Astrocyte (in vitro differentiated cells and primary cell): ENCODE results near the gene ULK3. TPM values are rescaled to one million over a fixed set of nuclear protein-coding genes. Genes with fewer than 3 reads are reported as not detected.

Experiments
- DNase-seq: peaks from one replicate; pipeline ENCODE4 v3.0.0-alpha.2; 2010; ENCODE audit warnings: low read depth
- FAIRE-seq: peaks from 2 replicates; lab custom pipeline; 2011; peaks lifted over from hg19 to GRCh38; lab: Jason Lieb, UNC
- H2AFZ ChIP-seq: 2 replicates; pipeline ENCODE4 v1.6.0; 2012; ENCODE audit warnings: low read depth, low read length, inconsistent platforms
- H3K27ac ChIP-seq: 2 replicates; pipeline ENCODE4 v1.5.1; 2011; ENCODE audit warnings: low read depth, low read length, inconsistent platforms
- H3K27me3 ChIP-seq: 2 replicates; pipeline ENCODE4 v1.6.0; 2011; ENCODE audit warnings: low read length, inconsistent platforms; ENCODE audit not compliant: insufficient read depth
- H3K36me3 ChIP-seq: 2 replicates; pipeline ENCODE4 v1.5.1; 2011; ENCODE audit warnings: low read length, inconsistent platforms; ENCODE audit not compliant: insufficient read depth
- H3K4me1 ChIP-seq: 2 replicates; pipeline ENCODE4 v1.5.1; 2011; ENCODE audit warnings: low read length, inconsistent platforms; ENCODE audit not compliant: insufficient read depth
- H3K4me2 ChIP-seq: 2 replicates; pipeline ENCODE4 v1.6.0; 2012; ENCODE audit warnings: low read length, inconsistent platforms
- H3K4me3 ChIP-seq: 2 replicates; pipeline ENCODE4 v1.5.1; 2011; ENCODE audit warnings: low read depth, mild to moderate bottlenecking, low read length, inconsistent platforms; ENCODE audit not compliant: insufficient read depth
- H3K79me2 ChIP-seq: 2 replicates; pipeline ENCODE4 v1.6.0; 2012; ENCODE audit warnings: mild to moderate bottlenecking, low read length, inconsistent platforms; ENCODE audit not compliant: insufficient read depth
- H3K9ac ChIP-seq: 2 replicates; pipeline ENCODE4 v1.6.0; 2012; ENCODE audit warnings: mild to moderate bottlenecking, low read length, inconsistent platforms
- H3K9me3 ChIP-seq: 2 replicates; pipeline ENCODE4 v1.5.1; 2012; ENCODE audit warnings: low read depth, mild to moderate bottlenecking, low read length, inconsistent platforms; ENCODE audit not compliant: insufficient read depth
- H4K20me1 ChIP-seq: 2 replicates; pipeline ENCODE4 v1.6.0; 2012; ENCODE audit warnings: low read length, inconsistent platforms; ENCODE audit not compliant: insufficient read depth
- H3K27ac Mint-ChIP-seq: one replicate; pipeline ENCODE4 v1.8.0; 2021; ENCODE audit warnings: mild to moderate bottlenecking, mixed read lengths; ENCODE audit not compliant: unreplicated experiment
- H3K27me3 Mint-ChIP-seq: one replicate; pipeline ENCODE4 v1.8.0; 2021; ENCODE audit warnings: low read depth, mixed read lengths; ENCODE audit not compliant: unreplicated experiment
- H3K36me3 Mint-ChIP-seq: one replicate; pipeline ENCODE4 v1.8.0; 2021; ENCODE audit warnings: low read depth, mixed read lengths; ENCODE audit not compliant: unreplicated experiment
- H3K4me1 Mint-ChIP-seq: one replicate; pipeline ENCODE4 v1.8.0; 2021; ENCODE audit warnings: low read depth, mixed read lengths; ENCODE audit not compliant: unreplicated experiment
- H3K4me3 Mint-ChIP-seq: one replicate; pipeline ENCODE4 v1.8.0; 2021; ENCODE audit warnings: mild to moderate bottlenecking, moderate library complexity, mixed read lengths; ENCODE audit not compliant: unreplicated experiment
- H3K9me3 Mint-ChIP-seq: one replicate; pipeline ENCODE4 v1.8.0; 2021; ENCODE audit warnings: mild to moderate bottlenecking, mixed read lengths; ENCODE audit not compliant: unreplicated experiment
- EZH2 ChIP-seq: IDR thresholded peaks from 2 replicates; pipeline ENCODE4 v1.6.1; 2012; ENCODE audit warnings: mild to moderate bottlenecking, low read length, inconsistent platforms; ENCODE audit not compliant: insufficient read depth
- total RNA-seq: library from RNA; stranded (reverse); gene quantifications from 2 replicates; pipeline ENCODE4 v1.2.1, GENCODE V29; 2021
- TF ChIP-seq, protein P1 (sequence below): IDR thresholded peaks from 2 replicates; pipeline ENCODE4 v1.5.1; 2011; ENCODE audit warnings: low read depth, mild to moderate bottlenecking, inconsistent platforms, low read length, moderate library complexity; ENCODE audit not compliant: insufficient read depth

The ULK3 gene
- total RNA-seq, 1 donor from 2014 or later: 15.6 TPM

DNA sequence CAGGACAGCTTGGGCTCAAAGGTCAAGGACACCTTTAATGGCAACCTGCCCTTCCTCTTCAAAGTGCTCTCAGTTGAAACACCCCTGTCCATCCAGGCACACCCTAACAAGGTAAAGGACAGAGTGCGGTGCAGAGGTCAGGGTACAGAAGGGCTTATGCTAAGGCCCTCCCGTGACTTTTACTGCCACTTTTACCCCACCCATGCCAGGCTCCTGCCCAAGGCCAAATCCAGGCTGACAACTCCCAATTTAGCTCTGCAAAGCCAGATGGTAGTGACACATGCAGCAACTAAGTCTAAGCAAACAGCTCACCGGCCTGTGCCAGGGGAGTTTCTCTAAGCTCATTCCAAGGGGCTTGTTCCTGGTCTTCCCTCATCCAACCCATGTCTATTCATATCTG is 48.5 kb upstream of the ULK3 start:
- peaks cover 10% of the 10 kb centered on the region for H3K79me2 ChIP-seq
- H3K4me1 Mint-ChIP-seq: peaks cover 15% of the 10 kb centered on the region
- TF ChIP-seq, protein P1, sequence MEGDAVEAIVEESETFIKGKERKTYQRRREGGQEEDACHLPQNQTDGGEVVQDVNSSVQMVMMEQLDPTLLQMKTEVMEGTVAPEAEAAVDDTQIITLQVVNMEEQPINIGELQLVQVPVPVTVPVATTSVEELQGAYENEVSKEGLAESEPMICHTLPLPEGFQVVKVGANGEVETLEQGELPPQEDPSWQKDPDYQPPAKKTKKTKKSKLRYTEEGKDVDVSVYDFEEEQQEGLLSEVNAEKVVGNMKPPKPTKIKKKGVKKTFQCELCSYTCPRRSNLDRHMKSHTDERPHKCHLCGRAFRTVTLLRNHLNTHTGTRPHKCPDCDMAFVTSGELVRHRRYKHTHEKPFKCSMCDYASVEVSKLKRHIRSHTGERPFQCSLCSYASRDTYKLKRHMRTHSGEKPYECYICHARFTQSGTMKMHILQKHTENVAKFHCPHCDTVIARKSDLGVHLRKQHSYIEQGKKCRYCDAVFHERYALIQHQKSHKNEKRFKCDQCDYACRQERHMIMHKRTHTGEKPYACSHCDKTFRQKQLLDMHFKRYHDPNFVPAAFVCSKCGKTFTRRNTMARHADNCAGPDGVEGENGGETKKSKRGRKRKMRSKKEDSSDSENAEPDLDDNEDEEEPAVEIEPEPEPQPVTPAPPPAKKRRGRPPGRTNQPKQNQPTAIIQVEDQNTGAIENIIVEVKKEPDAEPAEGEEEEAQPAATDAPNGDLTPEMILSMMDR: no peak
- TF ChIP-seq EZH2: no peak
- no peak overlapping the region for H3K27ac ChIP-seq
- H3K4me3 Mint-ChIP-seq: peak overlapping the region; percentile 86
- H3K4me2 ChIP-seq: no peak overlapping the region
- DNase-seq (no peak), FAIRE-seq (no peak)
- peaks cover 9% of the 10 kb centered on the region for H3K36me3 Mint-ChIP-seq
- peaks cover 5% of the 10 kb centered on the region for H3K36me3 ChIP-seq
- H3K27me3 Mint-ChIP-seq: no peaks in the 10 kb centered on the region
- no peaks in the 10 kb centered on the region for H3K27me3 ChIP-seq
- H3K9me3 Mint-ChIP-seq: no peaks in the 10 kb centered on the region
- H3K27ac Mint-ChIP-seq: no peak overlapping the region
- H3K4me3 ChIP-seq: no peak overlapping the region
- H4K20me1 ChIP-seq: no peaks in the 10 kb centered on the region
- H3K9ac ChIP-seq: no peak overlapping the region
- no peak overlapping the region for H2AFZ ChIP-seq
- H3K9me3 ChIP-seq: no peaks in the 10 kb centered on the region
- H3K4me1 ChIP-seq: peaks cover 16% of the 10 kb centered on the region

DNA sequence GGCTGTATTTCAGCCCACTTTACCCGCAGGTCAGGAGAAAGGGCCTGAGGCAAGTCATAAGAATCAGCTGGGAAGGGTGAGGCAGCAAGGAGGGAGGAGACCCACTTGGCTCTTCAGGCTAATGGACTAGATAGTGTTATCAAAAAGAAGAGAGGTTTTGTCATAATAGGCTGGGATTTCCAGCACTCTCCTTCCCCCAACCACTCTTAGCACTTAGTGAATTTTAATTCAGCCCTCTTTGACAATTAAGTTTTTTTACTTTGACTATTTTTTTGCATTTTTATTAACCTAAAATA is 47.7 kb upstream of the ULK3 start:
- Histone ChIP-seq H2AFZ (peak overlapping the region; percentile 97), H4K20me1 (no peaks in the 10 kb centered on the region), H3K79me2 (peaks cover 10% of the 10 kb centered on the region), H3K4me3 (peak overlapping the region; percentile 85), H3K27ac (no peak overlapping the region), H3K9me3 (no peaks in the 10 kb centered on the region), H3K36me3 (peaks cover 3% of the 10 kb centered on the region), H3K4me1 (peaks cover 16% of the 10 kb centered on the region), H3K27me3 (no peaks in the 10 kb centered on the region), H3K4me2 (peak overlapping the region; percentile 93), H3K9ac (peak overlapping the region; percentile 92)
- Mint-ChIP-seq H3K4me3 (peak overlapping the region; percentile 86), H3K36me3 (peaks cover 9% of the 10 kb centered on the region), H3K9me3 (no peaks in the 10 kb centered on the region), H3K27me3 (no peaks in the 10 kb centered on the region), H3K4me1 (peaks cover 15% of the 10 kb centered on the region), H3K27ac (peak overlapping the region; percentile 29)
- TF ChIP-seq, protein P1: no peak
- TF ChIP-seq EZH2: no peak
- FAIRE-seq (no peak), DNase-seq (no peak)

DNA sequence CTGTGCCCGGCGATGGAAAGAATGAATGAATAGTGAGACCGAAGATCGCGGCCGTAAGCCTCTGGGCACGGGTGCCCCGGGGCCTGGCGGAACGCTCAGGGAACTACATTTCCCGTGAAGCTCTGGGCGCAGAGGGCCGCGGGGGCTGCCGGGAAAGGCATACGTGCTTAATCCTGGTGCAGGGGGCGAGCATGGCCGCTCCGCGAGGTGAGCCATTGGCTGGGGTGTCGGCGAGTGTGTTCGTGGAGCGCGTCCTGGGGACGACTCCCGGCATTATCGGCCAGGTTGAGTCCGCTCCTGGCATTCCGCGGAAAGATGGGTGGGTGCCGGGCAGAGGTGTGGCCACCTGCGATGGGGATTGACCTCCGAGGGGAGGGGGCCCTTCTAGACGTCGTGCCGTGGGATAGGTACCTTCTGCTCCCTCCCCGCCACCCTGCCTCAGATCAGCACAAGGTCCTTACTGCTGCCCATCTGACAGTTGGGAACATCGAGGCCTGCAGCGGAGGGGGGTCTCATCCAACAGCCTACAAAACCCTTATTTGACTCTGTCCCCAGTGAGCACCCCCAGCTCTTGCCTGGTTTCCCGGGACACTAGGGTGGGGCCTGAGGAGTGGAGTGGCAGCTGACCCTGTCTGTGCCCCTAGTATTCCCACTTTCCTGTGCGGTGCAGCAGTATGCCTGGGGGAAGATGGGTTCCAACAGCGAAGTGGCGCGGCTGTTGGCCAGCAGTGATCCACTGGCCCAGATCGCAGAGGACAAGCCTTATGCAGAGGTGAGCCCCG is 47.1 kb upstream of the ULK3 start, which contains the start of gene MPI:
Gene MPI, plus strand, starts transcription at position 160 of the 782 bp plus-strand sequence. Its CDS starts 32 bp downstream, at position 192.
- Histone ChIP-seq H3K4me2 (peak within 1 kb of the TSS; percentile 93), H2AFZ (peak within 1 kb of the TSS; percentile 97), H3K4me3 (peak within 1 kb of the TSS; percentile 85), H3K9ac (peak within 1 kb of the TSS; percentile 92), H4K20me1 (no peaks in the 10 kb centered on the region), H3K4me1 (peaks cover 18% of the 10 kb centered on the region), H3K36me3 (peaks cover 3% of the 10 kb centered on the region), H3K9me3 (no peaks in the 10 kb centered on the region), H3K27me3 (no peaks in the 10 kb centered on the region), H3K27ac (peak within 1 kb of the TSS; percentile 65), H3K79me2 (peaks cover 10% of the 10 kb centered on the region)
- TF ChIP-seq, protein P1: no peak
- TF ChIP-seq EZH2: no peak
- Mint-ChIP-seq H3K27ac (peak within 1 kb of the TSS; percentile 29), H3K9me3 (no peaks in the 10 kb centered on the region), H3K27me3 (no peaks in the 10 kb centered on the region), H3K4me1 (peaks cover 15% of the 10 kb centered on the region), H3K36me3 (peaks cover 8% of the 10 kb centered on the region), H3K4me3 (peak within 1 kb of the TSS; percentile 86)
- DNase-seq (peak; percentile 61), FAIRE-seq (no peak)
